CD4-positive, alpha-beta T cell treated with Interleukin-1 beta for 1 hour (primary cell): ENCODE measurements around the gene TFPI.
"Not testable (repeated sequence)": the region's sequence is repeated elsewhere in the genome, so short reads cannot be mapped to it uniquely, and the experiment has no call there.

Experiments
- DNase-seq, 2 donors: peaks; one replicate each; pipeline ENCODE4 v3.0.0-alpha.2; 2020 to 2022

TFPI gene

GRCh38 chr2:187527262-187527661 is 27.0 kb downstream of the TFPI start:
- DNase-seq: no peak

GRCh38 chr2:187526792-187527191 is 27.4 kb downstream of the TFPI start:
- DNase-seq: no peak

- no peak for DNase-seq
These were observed 28.9 kb downstream of the TFPI start for GRCh38 chr2:187525163-187525900.

- DNase-seq: no peak
These were observed 30.9 kb downstream of the TFPI start for GRCh38 chr2:187523325-187523724.

- no peak for DNase-seq
These were observed 34.1 kb downstream of the TFPI start for GRCh38 chr2:187520121-187520624.

- DNase-seq: no peak
These were observed 34.7 kb downstream of the TFPI start for GRCh38 chr2:187519419-187520120.

- not testable (repeated sequence) for DNase-seq
These were observed 36.4 kb downstream of the TFPI start for GRCh38 chr2:187517750-187518361.

- DNase-seq: not testable (repeated sequence)
These were observed 37.4 kb downstream of the TFPI start for GRCh38 chr2:187516630-187517510.

GRCh38 chr2:187514930-187515329 is 39.3 kb downstream of the TFPI start:
- no peak for DNase-seq

GRCh38 chr2:187514235-187514829 is 39.9 kb downstream of the TFPI start:
- DNase-seq: not testable (repeated sequence)

- DNase-seq: not testable (repeated sequence)
These were observed 40.6 kb downstream of the TFPI start for GRCh38 chr2:187513460-187514234.

GRCh38 chr2:187511356-187512315 is 42.6 kb downstream of the TFPI start:
- no peak for DNase-seq

GRCh38 chr2:187510419-187511355 is 43.5 kb downstream of the TFPI start:
- DNase-seq: peak in 1 of 2 donors; percentile 1

GRCh38 chr2:187509667-187510417 is 44.4 kb downstream of the TFPI start:
- no peak for DNase-seq

- DNase-seq: no peak
These were observed 47.8 kb downstream of the TFPI start for GRCh38 chr2:187506416-187506815.

GRCh38 chr2:187505065-187505672 is 49.1 kb downstream of the TFPI start:
- DNase-seq: no peak

- DNase-seq: no peak
These were observed 49.8 kb downstream of the TFPI start for GRCh38 chr2:187504312-187504921.
